ENCODE results near the gene CHTOP. TPM values are rescaled to one million over a fixed set of nuclear protein-coding genes. Genes with fewer than 3 reads are reported as not detected.

CHTOP gene
- total RNA-seq, 1 experiment from 2014 or later, result 39.3 TPM

GRCh38 chr1:153685544-153686340 is 51.9 kb downstream of the CHTOP start:
- no peak for DNase-seq (ENCODE audit: low spot score)

- DNase-seq (ENCODE audit: low spot score), result no peak
These were observed 53.7 kb downstream of the CHTOP start for GRCh38 chr1:153687346-153688125.

DNA sequence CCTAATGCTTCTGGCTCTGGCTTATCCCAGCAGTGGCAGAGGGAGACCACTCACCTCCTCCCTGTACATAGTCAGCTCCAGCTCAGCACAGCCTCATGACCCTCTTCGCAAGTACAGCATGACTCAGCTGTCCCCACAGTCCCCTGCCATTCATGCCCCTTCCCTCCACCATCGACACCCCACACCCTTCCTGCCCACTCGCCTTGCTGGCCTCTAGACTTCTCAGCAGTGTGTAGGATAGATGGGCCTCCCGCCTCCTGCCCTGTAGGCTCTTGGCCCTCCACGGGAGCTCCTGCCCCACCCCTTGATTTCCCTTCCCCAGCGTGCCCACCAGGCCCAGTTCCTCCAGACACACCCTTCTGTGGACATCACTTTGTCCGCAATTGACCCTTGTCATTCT is 54.4 kb downstream of the CHTOP start:
- DNase-seq (ENCODE audit: low spot score), result no peak

- DNase-seq (ENCODE audit: low spot score), result no peak
These were observed 55.0 kb downstream of the CHTOP start for GRCh38 chr1:153688736-153689328.

- DNase-seq (ENCODE audit: low spot score), result no peak
These were observed 59.6 kb downstream of the CHTOP start for GRCh38 chr1:153693466-153693865.

Other genes with a start within 250 kb of the CHTOP start
- gene S100A8, start 243.0 kb upstream of the CHTOP start, total RNA-seq (2014; rRNA removed; shearing (Covaris generic)), result not detected in 2 replicates
- gene S100A7A, start 217.5 kb upstream of the CHTOP start, total RNA-seq (2014; rRNA removed; shearing (Covaris generic)), result not detected in 2 replicates
- not detected in 2 replicates for gene S100A7, start 173.4 kb upstream of the CHTOP start, total RNA-seq (2014; rRNA removed; shearing (Covaris generic))
- gene S100A6, start 98.1 kb upstream of the CHTOP start, total RNA-seq (2014; rRNA removed; shearing (Covaris generic)), result 469 and 852 TPM in 2 replicates
- not detected in 2 replicates for gene S100A5, start 93.1 kb upstream of the CHTOP start, total RNA-seq (2014; rRNA removed; shearing (Covaris generic))
- 33.4 and 36.2 TPM in 2 replicates for gene S100A4, start 88.3 kb upstream of the CHTOP start, total RNA-seq (2014; rRNA removed; shearing (Covaris generic))
- 5.2 and 5.3 TPM in 2 replicates for gene S100A3, start 84.8 kb upstream of the CHTOP start, total RNA-seq (2014; rRNA removed; shearing (Covaris generic))
- 17.8 and 33.2 TPM in 2 replicates for gene S100A2, start 68.2 kb upstream of the CHTOP start, total RNA-seq (2014; rRNA removed; shearing (Covaris generic))
- 25.1 and 35.9 TPM in 2 replicates for gene S100A16, start 20.9 kb upstream of the CHTOP start, total RNA-seq (2014; rRNA removed; shearing (Covaris generic))
- gene S100A14, start 17.7 kb upstream of the CHTOP start, total RNA-seq (2014; rRNA removed; shearing (Covaris generic)), result not detected in 2 replicates
- 160 and 175 TPM in 2 replicates for gene S100A13, start 6.6 kb upstream of the CHTOP start, total RNA-seq (2014; rRNA removed; shearing (Covaris generic))
- 0.91 TPM in 1 of 2 replicates, not detected in the other for gene S100A1, start 5.6 kb upstream of the CHTOP start, total RNA-seq (2014; rRNA removed; shearing (Covaris generic))
- 82.5 and 98.7 TPM in 2 replicates for gene SNAPIN, start 24.6 kb downstream of the CHTOP start, total RNA-seq (2014; rRNA removed; shearing (Covaris generic))
- 345 and 420 TPM in 2 replicates for gene ILF2, start 36.9 kb downstream of the CHTOP start, total RNA-seq (2014; rRNA removed; shearing (Covaris generic))
- not detected in 2 replicates for gene NPR1, start 44.6 kb downstream of the CHTOP start, total RNA-seq (2014; rRNA removed; shearing (Covaris generic))
- gene INTS3, start 94.0 kb downstream of the CHTOP start, total RNA-seq (2014; rRNA removed; shearing (Covaris generic)), result 16.7 and 18.6 TPM in 2 replicates
- 0.93 and 2.9 TPM in 2 replicates for gene SLC27A3, start 141.3 kb downstream of the CHTOP start, total RNA-seq (2014; rRNA removed; shearing (Covaris generic))

Data from H4 (cell line).